T-helper 22 cell (primary cell): ENCODE measurements around the gene USP22.
"Not testable (repeated sequence)": the region's sequence is repeated elsewhere in the genome, so short reads cannot be mapped to it uniquely, and the experiment has no call there.

Source experiments
- DNase-seq: peaks from one replicate; pipeline ENCODE4 v3.0.0-alpha.2; 2020; ENCODE audit warnings: low read depth

USP22 gene

GRCh38 chr17:21042458-21043295 is at the start of gene USP22:
Gene USP22, minus strand, starts transcription at chr17:21043011. Its CDS starts 176 bp downstream, at chr17:21042835.
- DNase-seq: peak; percentile 7

GRCh38 chr17:21090902-21091618 is 48.2 kb upstream of the USP22 start:
- DNase-seq: no peak

GRCh38 chr17:21089933-21090901 is 47.4 kb upstream of the USP22 start:
- DNase-seq: no peak

- no peak for DNase-seq
These were observed 46.3 kb upstream of the USP22 start for GRCh38 chr17:21089145-21089544.

GRCh38 chr17:21085707-21086106 is 42.9 kb upstream of the USP22 start:
- DNase-seq: no peak

GRCh38 chr17:21085280-21085679 is 42.5 kb upstream of the USP22 start:
- DNase-seq: not testable (repeated sequence)

GRCh38 chr17:21082001-21082436 is 39.2 kb upstream of the USP22 start:
- no peak for DNase-seq

- no peak for DNase-seq
These were observed 36.4 kb upstream of the USP22 start for GRCh38 chr17:21079196-21079595.

- no peak for DNase-seq
These were observed 35.4 kb upstream of the USP22 start for GRCh38 chr17:21078016-21078780.

- no peak for DNase-seq
These were observed 34.5 kb upstream of the USP22 start for GRCh38 chr17:21077281-21077680.

GRCh38 chr17:21076242-21076641 is 33.4 kb upstream of the USP22 start:
- DNase-seq: no peak

GRCh38 chr17:21075739-21076085 is 32.9 kb upstream of the USP22 start:
- no peak for DNase-seq

- DNase-seq: no peak
These were observed 30.0 kb upstream of the USP22 start for GRCh38 chr17:21072745-21073197.

GRCh38 chr17:21066394-21066793 is 23.6 kb upstream of the USP22 start:
- DNase-seq: no peak

- DNase-seq: no peak
These were observed 19.2 kb upstream of the USP22 start for GRCh38 chr17:21061971-21062526.

- DNase-seq: no peak
These were observed 18.5 kb upstream of the USP22 start for GRCh38 chr17:21061158-21061835.

GRCh38 chr17:21059761-21060160 is 16.9 kb upstream of the USP22 start:
- no peak for DNase-seq

- DNase-seq: no peak
These were observed 15.5 kb upstream of the USP22 start for GRCh38 chr17:21058098-21058893.

- not testable (repeated sequence) for DNase-seq
These were observed 10.2 kb upstream of the USP22 start for GRCh38 chr17:21053056-21053455.

GRCh38 chr17:21049457-21049856 is 6.6 kb upstream of the USP22 start:
- DNase-seq: no peak
